ENCODE measurements around the gene CCZ1. TPM values are rescaled to one million over a fixed set of nuclear protein-coding genes. Genes with fewer than 3 reads are reported as not detected.
A peak's percentile ranks its signal among the peaks of the same experiment; 100 is the strongest.
"Not testable (repeated sequence)": the region's sequence is repeated elsewhere in the genome, so short reads cannot be mapped to it uniquely, and the experiment has no call there.

Gene CCZ1
- total RNA-seq (10 to 100 TPM; 84.6 to 93.4 TPM), polyA plus RNA-seq (46.3 TPM)

GRCh38 chr7:5898480-5899224 lies at the start of gene CCZ1:
Gene CCZ1, plus strand, starts transcription at chr7:5898733. Its CDS starts 67 bp downstream, at chr7:5898800.
- not testable (repeated sequence) for H3K27me3 Mint-ChIP-seq
- peak within 1 kb of the TSS; percentile 74 to 93 (median 85) for H3K27ac Mint-ChIP-seq
- peaks cover 0 to 16% (median 3%) of the 10 kb centered on the region in 3 donors for H3K36me3 Mint-ChIP-seq

DNA sequence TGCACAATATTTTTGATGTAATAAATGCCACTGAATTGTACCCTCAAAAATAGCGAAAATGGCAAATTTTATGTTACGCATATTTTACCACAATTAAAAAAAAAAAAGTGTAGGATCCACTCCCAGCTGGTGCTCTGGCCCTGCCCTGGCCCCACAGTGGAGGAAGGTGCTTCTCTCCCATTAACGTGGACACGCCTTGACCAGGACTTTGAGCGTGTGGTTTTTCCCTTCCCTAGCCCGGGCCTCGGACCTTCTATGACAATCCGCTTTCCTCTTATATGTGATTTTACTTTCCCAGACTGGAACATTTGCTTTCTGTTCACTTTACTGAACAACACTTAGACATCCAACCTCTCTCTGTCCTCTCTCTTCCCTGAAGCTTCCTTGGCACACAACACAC lies 47.6 kb upstream of the CCZ1 start:
- DNase-seq: no peak
- H3K27ac Mint-ChIP-seq: peak overlapping the region in 1 of 8 donors; percentile 2
- ChIA-PET POLR2A (no interaction called here), CTCF (no interaction called here)
- H3K27me3 Mint-ChIP-seq: no peaks in the 10 kb centered on the region
- Histone ChIP-seq H3K27ac (ENCODE audit: low read depth, low read length) (no peak overlapping the region), H3K36me3 (ENCODE audit: insufficient read depth, low read length) (no peaks in the 10 kb centered on the region), H3K4me3 (ENCODE audit: low read length) (no peak overlapping the region), H3K27me3 (ENCODE audit: insufficient read depth, low read length, poor library complexity, severe bottlenecking) (no peaks in the 10 kb centered on the region), H3K9me3 (ENCODE audit: low read length) (no peaks in the 10 kb centered on the region), H3K4me1 (ENCODE audit: insufficient read depth, low read length) (no peaks in the 10 kb centered on the region)
- H3K4me1 Mint-ChIP-seq: no peaks in the 10 kb centered on the region
- H3K4me3 Mint-ChIP-seq: no peak overlapping the region
- H3K9me3 Mint-ChIP-seq: no peaks in the 10 kb centered on the region
- peaks cover 0 to 53% (median 8%) of the 10 kb centered on the region in 3 donors for H3K36me3 Mint-ChIP-seq

More at GRCh38 chr7:5898480-5899224, at the start of gene CCZ1:
- H3K36me3 ChIP-seq (ENCODE audit: insufficient read depth, low read length); H3K4me3 ChIP-seq (ENCODE audit: low read length); H3K9me3 Mint-ChIP-seq; H3K9me3 ChIP-seq (ENCODE audit: low read length); H3K4me1 ChIP-seq (ENCODE audit: insufficient read depth, low read length); H3K27ac ChIP-seq (ENCODE audit: low read depth, low read length); POLR2A ChIA-PET; CTCF ChIA-PET; H3K27me3 ChIP-seq (ENCODE audit: insufficient read depth, low read length, poor library complexity, severe bottlenecking); H3K4me1 Mint-ChIP-seq: not testable (repeated sequence)
- H3K4me3 Mint-ChIP-seq: peak within 1 kb of the TSS; percentile 83 to 92 (median 87)
- peak; percentile 46 to 86 (median 64) for DNase-seq

- Histone ChIP-seq H3K4me1 (ENCODE audit: insufficient read depth, low read length) (peaks cover 24% of the 10 kb centered on the region), H3K27me3 (ENCODE audit: insufficient read depth, low read length, poor library complexity, severe bottlenecking) (no peaks in the 10 kb centered on the region), H3K27ac (ENCODE audit: low read depth, low read length) (no peak overlapping the region), H3K36me3 (ENCODE audit: insufficient read depth, low read length) (no peaks in the 10 kb centered on the region), H3K4me3 (ENCODE audit: low read length) (no peak overlapping the region), H3K9me3 (ENCODE audit: low read length) (no peaks in the 10 kb centered on the region)
- POLR2A ChIA-PET: no interaction called here
- DNase-seq: no peak
- Mint-ChIP-seq H3K27ac (no peak overlapping the region), H3K27me3 (no peaks in the 10 kb centered on the region), H3K9me3 (no peaks in the 10 kb centered on the region), H3K4me1 (peaks cover 12 to 28% (median 19%) of the 10 kb centered on the region in 3 donors), H3K36me3 (peaks cover 0 to 24% (median 6%) of the 10 kb centered on the region in 3 donors), H3K4me3 (no peak overlapping the region)
- CTCF ChIA-PET: no interaction called here
Observed at GRCh38 chr7:5854738-5855137, 43.8 kb upstream of the CCZ1 start.

- POLR2A ChIA-PET: interaction anchor here (0.7 to 0.8 kb wide), 2 partner anchors 34 to 293 kb away, joined by 3 read pairs; no protein-coding TSS in a partner anchor
- H3K27ac Mint-ChIP-seq: peak overlapping the region in 3 of 8 donors; percentile 86 to 91 (median 90)
- H3K36me3 ChIP-seq (ENCODE audit: insufficient read depth, low read length); H3K9me3 ChIP-seq (ENCODE audit: low read length); H3K4me3 ChIP-seq (ENCODE audit: low read length); H3K27ac ChIP-seq (ENCODE audit: low read depth, low read length); H3K27me3 Mint-ChIP-seq; H3K9me3 Mint-ChIP-seq; DNase-seq; H3K27me3 ChIP-seq (ENCODE audit: insufficient read depth, low read length, poor library complexity, severe bottlenecking): not testable (repeated sequence)
- peaks cover 12 to 28% (median 19%) of the 10 kb centered on the region in 3 donors for H3K4me1 Mint-ChIP-seq
- H3K4me1 ChIP-seq (ENCODE audit: insufficient read depth, low read length): peaks cover 24% of the 10 kb centered on the region
- H3K4me3 Mint-ChIP-seq: peak overlapping the region in 1 of 7 donors; percentile 50
- peaks cover 0 to 14% (median 3%) of the 10 kb centered on the region in 3 donors for H3K36me3 Mint-ChIP-seq
- CTCF ChIA-PET: interaction anchor here (0.6 to 1.5 kb wide), 9 partner anchors 17 to 526 kb away, joined by 3 to 5 read pairs (median 3); partner anchors contain the start of genes AIMP2 and PMS2
Observed at GRCh38 chr7:5857041-5857575, 41.4 kb upstream of the CCZ1 start.

GRCh38 chr7:5858494-5858893 lies 40.0 kb upstream of the CCZ1 start:
- H3K4me3 ChIP-seq (ENCODE audit: low read length); H3K9me3 ChIP-seq (ENCODE audit: low read length); H3K36me3 ChIP-seq (ENCODE audit: insufficient read depth, low read length); H3K27me3 Mint-ChIP-seq; CTCF ChIA-PET; H3K9me3 Mint-ChIP-seq; H3K27me3 ChIP-seq (ENCODE audit: insufficient read depth, low read length, poor library complexity, severe bottlenecking); H3K27ac ChIP-seq (ENCODE audit: low read depth, low read length): not testable (repeated sequence)
- POLR2A ChIA-PET: interaction anchor here (0.6 kb wide), 1 partner anchor 214 kb away, joined by 4 read pairs; no protein-coding TSS in a partner anchor
- Mint-ChIP-seq H3K27ac (peak overlapping the region; percentile 81 to 96 (median 94)), H3K36me3 (peaks cover 0 to 17% (median 3%) of the 10 kb centered on the region in 3 donors), H3K4me3 (peak overlapping the region; percentile 17 to 83 (median 54)), H3K4me1 (peaks cover 12 to 28% (median 19%) of the 10 kb centered on the region in 3 donors)
- peak; percentile 31 to 79 (median 61) for DNase-seq
- H3K4me1 ChIP-seq (ENCODE audit: insufficient read depth, low read length): peaks cover 24% of the 10 kb centered on the region

- H3K27me3 Mint-ChIP-seq; H3K9me3 Mint-ChIP-seq; H3K4me3 ChIP-seq (ENCODE audit: low read length); POLR2A ChIA-PET; H3K36me3 ChIP-seq (ENCODE audit: insufficient read depth, low read length); H3K27ac Mint-ChIP-seq; H3K36me3 Mint-ChIP-seq; H3K9me3 ChIP-seq (ENCODE audit: low read length); H3K27ac ChIP-seq (ENCODE audit: low read depth, low read length); H3K27me3 ChIP-seq (ENCODE audit: insufficient read depth, low read length, poor library complexity, severe bottlenecking); DNase-seq; H3K4me3 Mint-ChIP-seq; CTCF ChIA-PET: not testable (repeated sequence)
- H3K4me1 ChIP-seq (ENCODE audit: insufficient read depth, low read length): peaks cover 24% of the 10 kb centered on the region
- H3K4me1 Mint-ChIP-seq: peaks cover 12 to 26% (median 18%) of the 10 kb centered on the region in 3 donors
Observed at GRCh38 chr7:5861281-5861680, 37.3 kb upstream of the CCZ1 start.

GRCh38 chr7:5862753-5863366 lies 35.7 kb upstream of the CCZ1 start:
- H3K4me3 ChIP-seq (ENCODE audit: low read length); H3K9me3 Mint-ChIP-seq; H3K36me3 ChIP-seq (ENCODE audit: insufficient read depth, low read length); H3K27ac Mint-ChIP-seq; H3K27me3 Mint-ChIP-seq; H3K27me3 ChIP-seq (ENCODE audit: insufficient read depth, low read length, poor library complexity, severe bottlenecking); POLR2A ChIA-PET; CTCF ChIA-PET; DNase-seq; H3K9me3 ChIP-seq (ENCODE audit: low read length); H3K4me3 Mint-ChIP-seq; H3K27ac ChIP-seq (ENCODE audit: low read depth, low read length): not testable (repeated sequence)
- H3K4me1 Mint-ChIP-seq: peaks cover 9 to 15% (median 12%) of the 10 kb centered on the region in 3 donors
- peaks cover 0 to 12% (median 4%) of the 10 kb centered on the region in 3 donors for H3K36me3 Mint-ChIP-seq
- H3K4me1 ChIP-seq (ENCODE audit: insufficient read depth, low read length): peaks cover 14% of the 10 kb centered on the region

DNA sequence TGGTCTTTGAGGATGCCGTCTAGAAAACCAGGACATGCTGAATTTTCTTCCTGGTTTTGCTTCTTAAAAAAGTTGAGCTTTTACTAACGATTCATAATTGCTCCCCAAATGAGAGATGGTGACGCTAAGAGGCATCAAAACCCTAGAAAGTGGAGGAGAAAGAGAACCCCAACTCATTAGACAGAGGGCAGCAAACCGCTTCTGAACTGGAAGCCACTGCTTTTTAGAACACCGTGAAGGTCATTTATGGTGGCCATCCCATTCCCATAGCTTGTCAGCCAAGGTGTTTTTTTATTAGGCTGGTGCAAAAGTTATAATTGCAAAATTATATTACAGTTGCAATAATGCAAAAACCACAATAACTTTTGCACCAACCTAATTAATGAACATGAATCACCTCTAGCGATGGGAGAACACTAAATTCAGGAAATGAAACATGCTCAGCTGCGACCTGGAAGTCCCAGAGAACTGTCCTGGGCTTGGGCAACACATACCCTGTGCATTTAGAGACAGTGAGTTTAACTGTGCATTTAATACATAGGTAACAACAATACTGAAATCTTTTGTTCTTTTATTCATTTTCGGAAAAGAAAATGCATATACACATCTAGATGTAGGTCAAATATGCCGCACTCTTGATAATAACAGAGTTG lies 33.1 kb upstream of the CCZ1 start:
- H3K27me3 Mint-ChIP-seq; H3K4me3 Mint-ChIP-seq; H3K27ac ChIP-seq (ENCODE audit: low read depth, low read length); H3K4me3 ChIP-seq (ENCODE audit: low read length); H3K27ac Mint-ChIP-seq; DNase-seq; H3K9me3 ChIP-seq (ENCODE audit: low read length); CTCF ChIA-PET; H3K4me1 ChIP-seq (ENCODE audit: insufficient read depth, low read length); H3K4me1 Mint-ChIP-seq; H3K27me3 ChIP-seq (ENCODE audit: insufficient read depth, low read length, poor library complexity, severe bottlenecking); POLR2A ChIA-PET; H3K9me3 Mint-ChIP-seq; H3K36me3 ChIP-seq (ENCODE audit: insufficient read depth, low read length): not testable (repeated sequence)
- H3K36me3 Mint-ChIP-seq: peaks cover 0 to 16% (median 7%) of the 10 kb centered on the region in 3 donors

All from CD8-positive, alpha-beta memory T cell (primary cell).